ENCODE measurements around the gene ABTB1.
"Not testable (repeated sequence)": the region's sequence is repeated elsewhere in the genome, so short reads cannot be mapped to it uniquely, and the experiment has no call there.

The ABTB1 gene

GRCh38 chr3:127673191-127674100, 694 bp downstream of the ABTB1 start:
- DNase-seq: no peak

GRCh38 chr3:127674101-127674721, 1.5 kb downstream of the ABTB1 start:
- DNase-seq: no peak

DNA sequence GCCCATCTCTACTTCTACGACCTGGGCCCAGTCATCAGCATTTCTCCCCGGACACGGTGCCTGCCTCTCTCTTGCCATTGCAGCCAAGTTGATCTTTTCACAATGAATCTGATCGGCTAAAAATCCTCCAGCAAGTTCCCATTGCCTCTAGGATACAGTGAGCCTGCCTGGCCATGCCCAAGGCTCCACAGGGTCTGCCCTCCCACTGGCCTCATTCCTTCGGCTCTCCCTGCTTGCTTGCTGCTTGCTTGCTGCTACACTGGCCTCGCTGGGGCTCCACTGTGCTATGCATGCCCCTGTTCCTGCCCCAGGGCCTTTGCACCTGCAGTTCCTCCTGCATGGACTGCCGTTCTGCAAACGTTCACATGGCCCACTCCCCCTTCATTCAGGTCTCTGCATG, 2.0 kb downstream of the ABTB1 start:
- no peak for DNase-seq

- no peak for DNase-seq
These were observed 3.1 kb downstream of the ABTB1 start for GRCh38 chr3:127675651-127676391.

GRCh38 chr3:127676456-127676855, 3.7 kb downstream of the ABTB1 start:
- no peak for DNase-seq

DNA sequence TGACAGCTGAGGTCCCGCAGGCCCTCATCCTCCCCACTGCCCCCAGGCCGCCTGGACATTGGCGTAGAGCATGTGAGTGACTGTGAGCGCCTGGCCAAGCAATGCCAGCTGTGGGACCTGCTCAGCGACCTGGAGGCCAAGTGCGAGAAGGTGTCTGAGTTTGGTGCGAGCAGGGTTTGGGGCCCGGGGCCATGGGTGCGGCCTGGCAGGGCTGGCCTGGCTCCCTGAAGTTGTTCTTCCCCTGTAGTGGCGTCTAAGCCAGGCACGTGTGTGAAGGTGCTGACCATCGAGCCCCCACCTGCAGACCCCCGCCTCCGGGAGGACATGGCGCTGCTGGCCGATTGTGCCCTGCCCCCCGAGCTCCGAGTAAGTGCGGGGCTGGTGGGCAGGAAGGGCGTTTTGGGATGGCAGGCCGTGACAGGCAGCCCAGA, 4.2 kb downstream of the ABTB1 start:
- no peak for DNase-seq

- DNase-seq: no peak
These were observed 5.0 kb downstream of the ABTB1 start for GRCh38 chr3:127677541-127678314.

- DNase-seq: no peak
These were observed 5.5 kb downstream of the ABTB1 start for GRCh38 chr3:127678315-127678599.

- no peak for DNase-seq
These were observed 6.1 kb downstream of the ABTB1 start for GRCh38 chr3:127678611-127679533.

DNA sequence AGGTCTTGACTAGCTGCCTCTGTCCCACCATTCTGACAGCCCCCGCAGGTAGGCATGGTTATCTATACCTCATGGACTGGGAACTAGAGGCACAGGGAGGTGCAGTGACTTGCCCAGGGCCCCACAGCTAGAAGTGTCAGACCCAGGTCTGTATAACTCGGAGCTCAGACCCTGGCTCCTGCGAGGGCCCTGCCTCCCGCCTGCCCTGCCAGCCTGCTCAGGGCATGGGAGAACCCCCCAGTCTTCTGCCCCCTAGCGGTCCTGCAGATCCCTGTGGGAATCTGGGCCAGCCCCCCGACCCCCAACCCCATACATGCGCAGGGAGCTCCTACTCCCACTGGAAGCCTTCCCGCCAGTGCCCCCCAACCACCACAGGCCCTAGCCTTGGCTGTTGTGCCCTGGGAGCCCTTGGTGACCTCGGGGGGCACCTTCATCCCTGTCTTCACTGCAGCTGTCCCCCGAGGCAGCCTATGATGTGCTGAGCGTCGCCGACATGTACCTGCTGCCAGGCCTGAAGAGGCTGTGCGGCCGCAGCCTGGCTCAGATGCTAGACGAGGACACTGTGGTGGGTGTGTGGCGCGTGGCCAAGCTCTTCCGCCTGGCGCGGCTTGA, 6.9 kb downstream of the ABTB1 start:
- no peak for DNase-seq

DNA sequence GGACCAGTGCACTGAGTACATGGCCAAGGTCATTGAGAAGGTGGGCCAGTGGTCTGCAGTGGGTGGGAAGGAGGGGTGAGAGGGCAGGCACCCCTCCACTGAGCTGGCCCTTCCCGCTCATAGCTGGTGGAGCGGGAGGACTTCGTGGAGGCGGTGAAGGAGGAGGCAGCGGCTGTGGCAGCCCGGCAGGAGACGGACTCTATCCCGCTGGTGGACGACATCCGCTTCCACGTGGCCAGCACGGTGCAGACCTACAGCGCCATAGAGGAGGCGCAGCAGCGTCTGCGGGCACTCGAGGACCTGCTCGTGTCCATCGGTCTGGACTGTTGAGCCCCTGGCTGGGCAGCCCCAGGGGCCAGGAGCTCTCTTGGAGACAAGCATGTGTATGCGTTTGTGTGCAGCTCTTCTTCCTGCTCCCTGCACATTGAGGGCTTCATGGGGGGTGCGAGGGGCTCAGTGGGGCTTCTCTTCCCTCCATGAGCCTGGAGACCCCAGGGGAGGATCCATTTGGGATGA, 7.5 kb downstream of the ABTB1 start:
- no peak for DNase-seq

- DNase-seq: no peak
These were observed 8.1 kb downstream of the ABTB1 start for GRCh38 chr3:127680798-127681221.

GRCh38 chr3:127682175-127682554, 9.4 kb downstream of the ABTB1 start:
- DNase-seq: not testable (repeated sequence)

- no peak for DNase-seq
These were observed 9.8 kb downstream of the ABTB1 start for GRCh38 chr3:127682561-127682960.

GRCh38 chr3:127684871-127685707, 12.3 kb downstream of the ABTB1 start:
- DNase-seq: no peak

DNA sequence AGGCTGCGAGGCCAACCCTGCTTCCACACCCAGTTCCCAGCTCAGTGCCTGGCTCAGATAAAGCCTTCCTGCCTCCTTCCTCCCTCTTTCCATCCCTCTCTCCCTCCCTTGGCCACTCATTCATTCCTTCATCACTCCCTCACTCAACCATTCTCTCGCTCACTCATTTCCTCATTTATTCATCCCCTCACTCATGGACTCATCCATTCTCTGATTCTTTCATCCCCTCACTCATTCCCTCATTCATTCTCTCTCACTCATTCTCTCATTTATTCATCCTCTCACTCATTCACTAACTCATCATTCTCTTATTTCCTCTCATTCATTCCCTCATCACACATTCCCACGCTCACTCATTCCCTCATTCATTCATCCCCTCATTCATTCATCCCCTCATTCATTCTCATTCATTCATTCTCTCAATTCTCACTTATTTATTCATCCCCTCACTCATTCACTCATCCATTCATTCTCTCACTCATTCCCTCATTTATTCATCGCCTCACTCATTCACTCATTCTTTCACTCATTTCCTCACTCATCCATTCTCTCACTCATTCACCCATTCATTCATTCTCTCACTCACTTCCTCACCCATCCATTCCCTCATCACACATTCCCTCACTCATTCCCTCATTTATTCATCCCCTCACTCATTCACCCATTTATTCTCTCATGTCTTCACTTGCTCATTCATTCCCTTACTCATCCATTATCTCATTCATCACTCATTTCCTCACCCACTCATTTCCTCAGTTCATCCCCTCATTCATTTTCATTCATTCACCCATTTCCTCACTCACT, 13.2 kb downstream of the ABTB1 start:
- no peak for DNase-seq

DNA sequence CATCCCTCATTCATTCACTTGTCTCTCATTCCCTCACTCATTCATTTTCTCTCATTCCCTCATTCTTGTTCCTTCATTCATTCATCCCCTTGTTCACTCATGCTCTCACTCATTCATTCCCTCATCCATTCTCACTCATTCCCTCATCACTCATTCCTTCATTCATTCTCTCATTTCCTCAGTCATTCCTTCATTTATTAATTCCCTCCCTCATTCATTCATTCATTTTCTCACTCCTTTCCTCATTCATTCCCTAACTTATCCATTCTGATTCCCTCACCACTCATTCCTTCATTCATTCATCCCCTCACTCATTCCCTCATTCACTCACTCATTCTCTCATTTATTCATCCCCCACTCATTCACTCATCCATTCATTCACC, 13.8 kb downstream of the ABTB1 start:
- no peak for DNase-seq

DNA sequence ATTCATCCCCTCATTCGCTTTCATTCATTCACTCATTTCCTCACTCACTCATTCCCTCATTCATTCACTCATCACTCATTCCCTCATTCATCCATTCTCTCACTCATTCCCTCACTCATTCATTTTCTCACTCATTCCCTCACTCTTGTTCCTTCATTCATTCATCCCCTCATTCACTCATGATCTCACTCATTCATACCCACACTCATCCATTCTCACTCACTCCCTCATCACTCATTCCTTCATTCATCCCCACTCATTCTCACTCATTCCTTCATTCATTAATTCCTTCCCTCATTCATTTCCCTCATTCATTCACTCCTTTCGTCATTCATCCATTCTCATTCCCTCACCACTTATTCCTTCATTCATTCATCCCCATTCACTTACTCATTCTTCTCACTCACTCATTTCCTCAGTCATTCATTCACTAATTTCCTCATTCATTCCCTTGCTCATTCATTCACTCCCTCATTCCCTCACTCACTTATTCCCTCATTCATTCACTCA, 14.5 kb downstream of the ABTB1 start:
- no peak for DNase-seq

GRCh38 chr3:127688022-127688415, 15.3 kb downstream of the ABTB1 start:
- DNase-seq: no peak
